ENCODE data around the gene NPFF. TPM values are rescaled to one million over a fixed set of nuclear protein-coding genes. Genes with fewer than 3 reads are reported as not detected.

Gene NPFF
- total RNA-seq, 2 experiments from 2014 or later = not detected

- TF ChIP-seq CTCF (IDR thresholded peaks at IDR 0.05) = no peak
- no peak for ATAC-seq (ENCODE audit: poor library complexity)
- CTCF ChIA-PET = interaction anchor here (0.8 to 2.9 kb wide), 6 partner anchors 9 to 180 kb away, joined by 3 to 14 read pairs (median 6); partner anchors contain the start of genes AAAS and PCBP2
- Mint-ChIP-seq H3K9me3 (no peaks in the 10 kb centered on the region), H3K4me3 (peak overlapping the region; percentile 96), H3K36me3 (ENCODE audit: low read depth) (peaks cover 10% of the 10 kb centered on the region), H3K4me1 (ENCODE audit: low read depth) (peaks cover 48% of the 10 kb centered on the region), H3K27me3 (no peaks in the 10 kb centered on the region), H3K27ac (peak overlapping the region; percentile 98)
- POLR2A ChIA-PET = interaction anchor here (0.9 to 3.4 kb wide), 48 partner anchors 9 to 780 kb away, joined by 3 to 65 read pairs (median 6); partner anchors contain the start of genes AAAS, ATF7, ATP5MC2 and CALCOCO1
- Histone ChIP-seq H3K9me3 (ENCODE audit: control insufficient read depth in 1 of 2, insufficient read depth in 1 of 2, low read length in 2 of 2) (no peaks in the 10 kb centered on the region), H3K36me3 (ENCODE audit: insufficient read depth, low read length) (peaks cover 11% of the 10 kb centered on the region), H3K4me1 (ENCODE audit: insufficient read depth, low read length) (peaks cover 43% of the 10 kb centered on the region), H3K4me3 (ENCODE audit: low read length) (peak overlapping the region; percentile 66), H3K27ac (ENCODE audit: low read depth in 1 of 2, low read length in 2 of 2) (peak overlapping the region; percentile 87 to 97), H3K27me3 (ENCODE audit: control insufficient read depth in 1 of 2, insufficient read depth in 2 of 2, low read length in 2 of 2) (no peaks in the 10 kb centered on the region)
- DNase-seq = peak in 3 of 14 experiments; percentile 49 to 70 (median 67)
- intact Hi-C loops (cut with DNase I, micrococcal nuclease) = loop anchor here (1.0 to 5.0 kb wide), 5 partner anchors 47 to 227 kb away; partner anchors contain the start of genes ATP5MC2 (in 1 of the 2), CALCOCO1 (in 1 of the 2), PCBP2 (in 1 of the 2) and PRR13 (in 1 of the 2)
Observed at GRCh38 chr12:53500142-53500775, 7.0 kb downstream of the NPFF start.

GRCh38 chr12:53499266-53500141 lies 7.8 kb downstream of the NPFF start, which contains the start of gene MAP3K12:
Gene MAP3K12, minus strand, starts transcription at chr12:53499458. Its CDS starts 12,067 bp downstream, at chr12:53487391.
- peak in 12 of 14 experiments; percentile 30 to 78 (median 53) for DNase-seq
- peak within 1 kb of the TSS; percentile 98 for H3K27ac Mint-ChIP-seq
- peaks cover 9% of the 10 kb centered on the region for H3K36me3 Mint-ChIP-seq (ENCODE audit: low read depth)
- intact Hi-C loops (cut with DNase I, micrococcal nuclease) = loop anchor here (1.0 to 5.0 kb wide), 5 partner anchors 47 to 228 kb away; partner anchors contain the start of genes ATP5MC2 (in 1 of the 2), CALCOCO1 (in 1 of the 2), PCBP2 (in 1 of the 2) and PRR13 (in 1 of the 2)
- CTCF ChIA-PET = interaction anchor here (1.0 to 2.9 kb wide), 4 partner anchors 9 to 179 kb away, joined by 4 to 14 read pairs (median 7); partner anchors contain the start of genes AAAS and PCBP2
- POLR2A ChIA-PET = interaction anchor here (1.0 to 3.4 kb wide), 12 partner anchors 9 to 494 kb away, joined by 3 to 65 read pairs (median 22); partner anchors contain the start of genes AAAS, EIF4B, PRR13 and SP1
- no peaks in the 10 kb centered on the region for H3K27me3 Mint-ChIP-seq
- H3K9me3 ChIP-seq (ENCODE audit: control insufficient read depth in 1 of 2, insufficient read depth in 1 of 2, low read length in 2 of 2) = no peaks in the 10 kb centered on the region
- no peak for TF ChIP-seq CTCF (IDR thresholded peaks at IDR 0.05)
- no peaks in the 10 kb centered on the region for H3K27me3 ChIP-seq (ENCODE audit: control insufficient read depth in 1 of 2, insufficient read depth in 2 of 2, low read length in 2 of 2)
- peak within 1 kb of the TSS; percentile 66 for H3K4me3 ChIP-seq (ENCODE audit: low read length)
- peak within 1 kb of the TSS; percentile 96 for H3K4me3 Mint-ChIP-seq
- no peaks in the 10 kb centered on the region for H3K9me3 Mint-ChIP-seq
- peaks cover 46% of the 10 kb centered on the region for H3K4me1 ChIP-seq (ENCODE audit: insufficient read depth, low read length)
- ATAC-seq (ENCODE audit: poor library complexity) = no peak
- H3K27ac ChIP-seq (ENCODE audit: low read depth in 1 of 2, low read length in 2 of 2) = peak within 1 kb of the TSS; percentile 87 to 97
- peaks cover 5% of the 10 kb centered on the region for H3K36me3 ChIP-seq (ENCODE audit: insufficient read depth, low read length)
- peaks cover 49% of the 10 kb centered on the region for H3K4me1 Mint-ChIP-seq (ENCODE audit: low read depth)

- Histone ChIP-seq H3K27me3 (ENCODE audit: control insufficient read depth in 1 of 2, insufficient read depth in 2 of 2, low read length in 2 of 2) (no peaks in the 10 kb centered on the region), H3K9me3 (ENCODE audit: control insufficient read depth in 1 of 2, insufficient read depth in 1 of 2, low read length in 2 of 2) (no peaks in the 10 kb centered on the region), H3K4me3 (ENCODE audit: low read length) (no peak overlapping the region), H3K36me3 (ENCODE audit: insufficient read depth, low read length) (no peaks in the 10 kb centered on the region), H3K4me1 (ENCODE audit: insufficient read depth, low read length) (peaks cover 58% of the 10 kb centered on the region), H3K27ac (ENCODE audit: low read depth in 1 of 2, low read length in 2 of 2) (no peak overlapping the region)
- POLR2A ChIA-PET = interaction anchor here (3.4 kb wide), 1 partner anchor 11 kb away, joined by 20 read pairs; no protein-coding TSS in a partner anchor
- CTCF ChIA-PET = interaction anchor here (1.4 kb wide), 1 partner anchor 10 kb away, joined by 3 read pairs; no protein-coding TSS in a partner anchor
- Mint-ChIP-seq H3K4me3 (peak overlapping the region; percentile 96), H3K27ac (peak overlapping the region; percentile 98), H3K36me3 (ENCODE audit: low read depth) (peaks cover 14% of the 10 kb centered on the region), H3K4me1 (ENCODE audit: low read depth) (peaks cover 62% of the 10 kb centered on the region), H3K27me3 (no peaks in the 10 kb centered on the region), H3K9me3 (no peaks in the 10 kb centered on the region)
- no peak for TF ChIP-seq CTCF (IDR thresholded peaks at IDR 0.05)
- DNase-seq (peak in 1 of 14 experiments; percentile 33), ATAC-seq (ENCODE audit: poor library complexity) (no peak)
- intact Hi-C loops (cut with DNase I, micrococcal nuclease) = no loop called here
Observed at GRCh38 chr12:53498235-53498630, 9.1 kb downstream of the NPFF start.

Data from CD4-positive, alpha-beta T cell (primary cell).